ENCODE results near the gene PSRC1.

PSRC1 gene

GRCh38 chr1:109256971-109257681, 25.8 kb downstream of the PSRC1 start:
- DNase-seq (ENCODE audit: low read depth), result no peak
- no peak overlapping the region for H3K4me3 ChIP-seq (replicated peaks; ENCODE audit: low read depth, low read length)
- TF ChIP-seq CTCF (IDR thresholded peaks at IDR 0.05; ENCODE audit: low read length, missing control alignments), result no peak

GRCh38 chr1:109256085-109256484, 26.9 kb downstream of the PSRC1 start:
- no peak for TF ChIP-seq CTCF (IDR thresholded peaks at IDR 0.05; ENCODE audit: low read length, missing control alignments)
- DNase-seq (ENCODE audit: low read depth), result no peak
- no peak overlapping the region for H3K4me3 ChIP-seq (replicated peaks; ENCODE audit: low read depth, low read length)

- no peak for DNase-seq (ENCODE audit: low read depth)
- TF ChIP-seq CTCF (IDR thresholded peaks at IDR 0.05; ENCODE audit: low read length, missing control alignments), result no peak
- no peak overlapping the region for H3K4me3 ChIP-seq (replicated peaks; ENCODE audit: low read depth, low read length)
Measured at GRCh38 chr1:109255678-109256077, 27.3 kb downstream of the PSRC1 start.

- no peak overlapping the region for H3K4me3 ChIP-seq (replicated peaks; ENCODE audit: low read depth, low read length)
- no peak for TF ChIP-seq CTCF (IDR thresholded peaks at IDR 0.05; ENCODE audit: low read length, missing control alignments)
- no peak for DNase-seq (ENCODE audit: low read depth)
Measured at GRCh38 chr1:109255097-109255651, 27.8 kb downstream of the PSRC1 start.

- DNase-seq (ENCODE audit: low read depth), result no peak
- no peak overlapping the region for H3K4me3 ChIP-seq (replicated peaks; ENCODE audit: low read depth, low read length)
- no peak for TF ChIP-seq CTCF (IDR thresholded peaks at IDR 0.05; ENCODE audit: low read length, missing control alignments)
Measured at GRCh38 chr1:109254621-109255096, 28.3 kb downstream of the PSRC1 start.

- no peak for TF ChIP-seq CTCF (IDR thresholded peaks at IDR 0.05; ENCODE audit: low read length, missing control alignments)
- H3K4me3 ChIP-seq (replicated peaks; ENCODE audit: low read depth, low read length), result no peak overlapping the region
- no peak for DNase-seq (ENCODE audit: low read depth)
Measured at GRCh38 chr1:109253803-109254620, 28.9 kb downstream of the PSRC1 start.

All from fibroblast of pulmonary artery (primary cell).